Prostate gland (tissue), 2 donors: ENCODE results near the gene NINL. TPM values are rescaled to one million over a fixed set of nuclear protein-coding genes. Genes with fewer than 3 reads are reported as not detected.

Source experiments
- DNase-seq: peaks from one replicate; pipeline ENCODE4 v3.0.0-alpha.2; 2019; ENCODE audit warnings: low spot score
- H3K27ac ChIP-seq, 2 donors: fragments of 200-600 bp; sonication (generic); 2 replicates each; pipeline ENCODE4 v1.5.1; 2017 to 2019
- H3K27me3 ChIP-seq: fragments of 200-600 bp; sonication (generic); replicated peaks from 2 replicates; pipeline ENCODE4 v1.5.1; 2019; ENCODE audit not compliant: insufficient read depth
- H3K36me3 ChIP-seq, 2 donors: fragments of 200-600 bp; sonication (generic); 1 replicate in 1 of 2; 2 replicates in 1 of 2; pipeline versions ENCODE4 v1.5.1 to v1.8.1; 2017 to 2019
- H3K4me1 ChIP-seq: fragments of 200-600 bp; sonication (generic); replicated peaks from 2 replicates; pipeline ENCODE4 v1.5.1; 2019
- H3K4me3 ChIP-seq, 2 donors: fragments of 200-600 bp; sonication (generic); 2 replicates each; pipeline ENCODE4 v1.5.1; 2017 to 2019
- H3K9me3 ChIP-seq: fragments of 200-600 bp; sonication (generic); 2 replicates; pipeline ENCODE4 v1.5.1; 2017
- POLR2A ChIP-seq: fragments of 450-650 bp; IDR thresholded peaks from one replicate; pipeline ENCODE4 v1.6.1; 2016; ENCODE audit warnings: antibody characterized with exemption, mild to moderate bottlenecking
- POLR2AphosphoS5 ChIP-seq: sonication (generic); formaldehyde crosslinking; IDR thresholded peaks from one replicate; pipeline ENCODE4 v1.6.1; 2017; ENCODE audit warnings: antibody characterized with exemption
- WGBS: methylation state at CpG from one replicate; pipeline ENCODE4 v1.1.5; 2018; 5-methylcytosine and 5-hydroxymethylcytosine counted together
- intact Hi-C: fragments of 100-400 bp; cut with DNase I; formaldehyde crosslinking; loops from one replicate; pipeline ENCODE4 v1.14.2; 2022
- total RNA-seq, 2 donors: library from RNA; depleted of rRNA; stranded (reverse); fragments of >200 nt; gene quantifications; one replicate each; pipeline ENCODE4 v1.1.0, GENCODE V29; 2016
- TF ChIP-seq, protein P1 (sequence below), 4 experiments: fragments of 200-600 bp in 2 of 4; fragments of 450-650 bp in 2 of 4; sonication (generic) in 2 of 4; IDR thresholded peaks; 1 replicate in 3 of 4; 2 replicates in 1 of 4; pipeline ENCODE4 v1.5.1; 2016 to 2019; ENCODE audit warnings: antibody characterized with exemption in 4 of 4, mild to moderate bottlenecking in 2 of 4, moderate library complexity in 2 of 4

NINL gene
- total RNA-seq, 2 donors from 2014 or later, result 16.3 to 31.1 TPM

DNA sequence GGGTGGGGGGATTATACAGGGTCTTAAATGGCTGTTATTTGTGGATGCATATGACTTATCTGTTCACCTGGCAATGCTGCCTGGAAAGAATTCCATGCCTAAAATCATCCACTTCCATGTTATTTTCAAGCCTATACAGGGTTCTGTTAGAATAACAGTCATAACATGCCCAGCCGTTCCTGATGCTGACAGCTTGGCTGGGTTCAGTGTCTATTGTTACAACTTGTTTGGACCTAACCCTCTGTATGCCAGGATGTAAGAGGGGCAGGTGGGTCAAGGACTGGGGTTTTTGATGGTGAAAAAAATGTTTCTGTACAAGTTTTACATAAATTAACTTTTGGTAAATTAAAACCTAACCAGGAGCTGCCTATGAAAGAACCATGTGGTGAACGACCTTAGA, 98.0 kb downstream of the NINL start:
- Histone ChIP-seq H3K36me3 (no peaks in the 10 kb centered on the region), H3K4me1 (no peaks in the 10 kb centered on the region), H3K9me3 (no peaks in the 10 kb centered on the region), H3K27me3 (no peaks in the 10 kb centered on the region), H3K27ac (no peak overlapping the region), H3K4me3 (no peak overlapping the region)
- TF ChIP-seq, protein P1, sequence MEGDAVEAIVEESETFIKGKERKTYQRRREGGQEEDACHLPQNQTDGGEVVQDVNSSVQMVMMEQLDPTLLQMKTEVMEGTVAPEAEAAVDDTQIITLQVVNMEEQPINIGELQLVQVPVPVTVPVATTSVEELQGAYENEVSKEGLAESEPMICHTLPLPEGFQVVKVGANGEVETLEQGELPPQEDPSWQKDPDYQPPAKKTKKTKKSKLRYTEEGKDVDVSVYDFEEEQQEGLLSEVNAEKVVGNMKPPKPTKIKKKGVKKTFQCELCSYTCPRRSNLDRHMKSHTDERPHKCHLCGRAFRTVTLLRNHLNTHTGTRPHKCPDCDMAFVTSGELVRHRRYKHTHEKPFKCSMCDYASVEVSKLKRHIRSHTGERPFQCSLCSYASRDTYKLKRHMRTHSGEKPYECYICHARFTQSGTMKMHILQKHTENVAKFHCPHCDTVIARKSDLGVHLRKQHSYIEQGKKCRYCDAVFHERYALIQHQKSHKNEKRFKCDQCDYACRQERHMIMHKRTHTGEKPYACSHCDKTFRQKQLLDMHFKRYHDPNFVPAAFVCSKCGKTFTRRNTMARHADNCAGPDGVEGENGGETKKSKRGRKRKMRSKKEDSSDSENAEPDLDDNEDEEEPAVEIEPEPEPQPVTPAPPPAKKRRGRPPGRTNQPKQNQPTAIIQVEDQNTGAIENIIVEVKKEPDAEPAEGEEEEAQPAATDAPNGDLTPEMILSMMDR (IDR thresholded peaks at IDR 0.05), result no peak
- no peak for TF ChIP-seq POLR2A
- TF ChIP-seq POLR2AphosphoS5, result no peak
- no peak for DNase-seq
- intact Hi-C loops, result no loop called here
- WGBS, result 32% methylated on average over 2 of the region's 2 CpGs

DNA sequence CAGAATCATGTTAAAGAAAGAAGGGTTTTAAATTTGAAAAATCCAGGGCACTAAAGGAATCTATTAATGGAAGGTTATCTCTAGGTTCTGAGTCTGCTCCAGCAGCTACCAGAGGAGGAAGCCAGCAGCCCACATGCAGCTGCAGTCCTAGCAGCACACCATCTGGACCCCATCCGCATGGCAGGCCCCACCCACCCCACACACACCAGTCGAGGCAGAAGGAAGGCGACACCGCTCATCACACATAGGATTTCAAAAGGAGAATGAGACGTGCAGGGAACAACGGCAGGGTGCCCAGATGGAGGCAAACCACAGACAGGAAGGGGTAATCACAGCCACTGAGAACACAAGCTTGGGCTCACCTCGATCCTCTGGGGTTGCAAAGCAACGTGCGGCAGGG, 99.0 kb downstream of the NINL start:
- WGBS, result 46% methylated on average over 9 of the region's 9 CpGs
- no peak for DNase-seq

DNA sequence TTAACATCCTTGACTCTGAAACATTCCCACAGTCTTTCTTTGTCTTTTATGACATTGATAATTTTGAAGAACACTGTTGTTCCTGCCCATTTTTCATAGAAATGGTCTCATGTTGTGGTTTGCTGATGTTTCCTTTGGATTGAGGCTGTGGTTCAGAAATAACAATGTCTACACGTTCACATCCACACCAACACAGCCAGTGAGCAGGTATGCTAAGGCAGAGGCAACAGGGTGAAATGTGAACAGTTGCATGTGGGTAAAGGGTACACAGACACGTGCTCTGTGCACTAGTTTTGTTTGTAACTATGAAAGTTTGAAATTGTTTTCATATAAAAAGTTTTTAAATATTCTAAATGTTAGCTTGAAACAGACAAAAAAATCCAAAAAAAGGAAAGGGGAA, 99.5 kb downstream of the NINL start:
- H3K27me3 ChIP-seq, result no peaks in the 10 kb centered on the region
- no peak overlapping the region for H3K4me3 ChIP-seq
- WGBS, result 67% methylated on average over 2 of the region's 2 CpGs
- TF ChIP-seq POLR2A, result no peak
- TF ChIP-seq, protein P1 (IDR thresholded peaks at IDR 0.05), result no peak
- no peak for TF ChIP-seq POLR2AphosphoS5
- no peaks in the 10 kb centered on the region for H3K9me3 ChIP-seq
- no peak for DNase-seq
- no peaks in the 10 kb centered on the region for H3K36me3 ChIP-seq
- no peaks in the 10 kb centered on the region for H3K4me1 ChIP-seq
- H3K27ac ChIP-seq, result no peak overlapping the region
- intact Hi-C loops, result no loop called here

More for the DNA sequence above, 99.0 kb downstream of the NINL start:
- TF ChIP-seq POLR2A (no peak), POLR2AphosphoS5 (no peak)
- TF ChIP-seq, protein P1 (IDR thresholded peaks at IDR 0.05), result no peak
- Histone ChIP-seq H3K36me3 (no peaks in the 10 kb centered on the region), H3K9me3 (no peaks in the 10 kb centered on the region), H3K4me3 (no peak overlapping the region), H3K27me3 (no peaks in the 10 kb centered on the region), H3K27ac (no peak overlapping the region), H3K4me1 (no peaks in the 10 kb centered on the region)
- intact Hi-C loops, result no loop called here

DNA sequence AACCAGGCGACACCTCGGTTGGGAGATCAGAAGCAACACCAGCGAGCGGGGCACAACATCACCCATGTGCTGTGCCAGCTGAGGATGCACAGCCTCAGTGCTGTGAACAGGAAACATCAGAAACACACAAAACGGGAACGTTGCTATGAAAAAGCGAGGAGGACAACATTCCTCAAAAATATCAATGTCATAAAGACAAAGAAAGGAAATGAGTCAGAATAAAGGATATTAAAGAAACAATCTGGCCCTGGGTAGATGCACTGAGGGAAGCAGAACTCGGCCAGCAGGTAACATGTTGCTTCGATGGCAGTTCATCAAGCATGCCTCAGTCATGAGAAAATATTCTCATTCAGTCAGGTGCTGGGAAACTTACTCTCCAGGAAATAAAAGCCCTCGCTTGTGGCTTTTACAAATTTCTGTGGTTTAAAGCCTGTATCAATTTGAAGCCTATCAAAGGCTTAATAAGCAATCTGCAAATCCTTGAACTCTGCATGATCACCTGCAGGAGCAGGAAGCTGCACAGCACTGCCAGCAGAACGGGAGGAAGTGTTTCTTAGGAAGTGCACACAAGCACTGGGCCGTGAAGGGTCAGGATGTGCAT, 100.3 kb downstream of the NINL start:
- Histone ChIP-seq H3K9me3 (no peaks in the 10 kb centered on the region), H3K4me3 (no peak overlapping the region), H3K36me3 (no peaks in the 10 kb centered on the region), H3K27me3 (no peaks in the 10 kb centered on the region), H3K4me1 (no peaks in the 10 kb centered on the region), H3K27ac (no peak overlapping the region)
- no peak for DNase-seq
- TF ChIP-seq, protein P1 (IDR thresholded peaks at IDR 0.05), result no peak
- TF ChIP-seq POLR2A, result no peak
- whole genome bisulfite sequencing, result 36% methylated on average over 12 of the region's 12 CpGs
- intact Hi-C loops, result no loop called here

DNA sequence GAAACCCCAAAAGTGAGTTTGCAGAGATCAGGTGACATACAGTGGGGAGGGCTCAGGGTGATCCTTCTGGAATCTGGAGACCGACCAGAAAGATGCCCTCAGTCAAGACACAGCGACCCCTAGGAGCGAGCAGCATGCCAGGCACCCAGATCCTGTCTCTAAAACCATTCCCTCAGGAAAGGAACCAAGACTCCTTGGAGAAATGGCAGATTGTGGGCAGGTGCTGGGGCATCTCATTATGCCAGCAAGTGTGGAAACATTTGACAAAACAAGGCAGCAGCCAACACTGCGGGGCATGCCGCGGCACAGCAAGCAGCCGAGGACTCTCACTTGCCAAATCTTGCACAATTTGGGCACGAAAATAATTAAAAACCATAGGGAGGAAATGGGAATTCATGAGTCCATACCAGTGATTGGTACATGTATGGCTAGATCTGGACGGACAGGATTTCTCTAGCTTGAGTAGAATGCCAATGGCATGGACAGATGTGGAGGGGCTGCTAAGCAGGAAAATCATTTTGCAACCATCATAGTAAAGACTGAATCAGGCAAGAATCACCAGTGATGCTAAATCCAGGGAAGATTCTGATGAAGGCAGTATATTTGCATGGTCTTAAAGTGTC, 101.0 kb downstream of the NINL start:
- H3K4me3 ChIP-seq, result no peak overlapping the region
- H3K9me3 ChIP-seq, result no peaks in the 10 kb centered on the region
- intact Hi-C loops, result no loop called here
- no peaks in the 10 kb centered on the region for H3K4me1 ChIP-seq
- H3K27ac ChIP-seq, result no peak overlapping the region
- DNase-seq, result peak; percentile 54
- H3K36me3 ChIP-seq, result no peaks in the 10 kb centered on the region
- no peaks in the 10 kb centered on the region for H3K27me3 ChIP-seq
- TF ChIP-seq POLR2AphosphoS5 (peak; percentile 43), POLR2A (no peak)
- WGBS, result 61% methylated on average over 9 of the region's 9 CpGs
